Right lobe of liver (tissue), 6 donors: ENCODE measurements around the gene COL27A1. TPM values are rescaled to one million over a fixed set of nuclear protein-coding genes. Genes with fewer than 3 reads are reported as not detected.

Source experiments
- ATAC-seq, 4 donors: fragments of 200-7000 bp; cut with Tn5 transposase; one replicate each; pipeline ENCODE4 v1.9.1; 2020; ENCODE audit warnings: mild to moderate bottlenecking in 4 of 4, moderate library complexity in 4 of 4
- DNase-seq, 3 donors: peaks; one replicate each; pipeline ENCODE4 v3.0.0-alpha.2; 2020
- H3K27ac ChIP-seq, 3 donors: fragments of 200-600 bp; one replicate each; pipeline ENCODE4 v1.8.0; 2022
- H3K27me3 ChIP-seq, 2 donors: fragments of 200-600 bp; one replicate each; pipeline ENCODE4 v1.8.0; 2022
- H3K36me3 ChIP-seq, 4 donors: fragments of 200-600 bp; sonication (generic) in 1 of 4; one replicate each; pipeline versions ENCODE4 v1.5.1 to v1.8.0; 2017 to 2022; ENCODE audit warnings: control low read depth in 1 of 4
- H3K4me1 ChIP-seq, 4 donors: fragments of 200-600 bp; sonication (generic) in 1 of 4; one replicate each; pipeline versions ENCODE4 v1.5.1 to v1.8.0; 2017 to 2022; ENCODE audit warnings: control low read depth in 1 of 4
- H3K4me3 ChIP-seq, 3 donors: fragments of 200-600 bp; one replicate each; pipeline ENCODE4 v1.8.0; 2022
- H3K9me3 ChIP-seq, 4 donors: fragments of 200-600 bp; sonication (generic) in 1 of 4; one replicate each; pipeline versions ENCODE4 v1.5.1 to v1.8.0; 2017 to 2022; ENCODE audit warnings: control low read depth in 1 of 4
- POLR2A ChIP-seq: fragments of 450-650 bp; IDR thresholded peaks from one replicate; pipeline ENCODE4 v1.6.1; 2017; ENCODE audit warnings: antibody characterized with exemption, mild to moderate bottlenecking
- WGBS: methylation state at CpG from one replicate; pipeline ENCODE4 v1.1.6; 2018; ENCODE audit warnings: low coverage, low lambda C conversion rate; ENCODE audit not compliant: insufficient coverage; ENCODE audit errors: missing lambda C conversion rate; 5-methylcytosine and 5-hydroxymethylcytosine counted together
- intact Hi-C, 2 donors: fragments of 100-400 bp; cut with DNase I; formaldehyde crosslinking; loops; one replicate each; pipeline versions ENCODE4 v1.11.2 to v1.14.1; 2022
- total RNA-seq, 6 experiments: library from RNA; depleted of rRNA in 2 of 6; stranded (reverse); fragments of >200 nt in 2 of 6; fragmentation: NEBNext Ultra II Directional in 3 of 6; extraction: Animal tissue kit (Norgen Biotek cat#: 25700) in 3 of 6; gene quantifications; one replicate each; pipeline versions ENCODE4 v1.1.0 to v1.2.4, GENCODE V29; 2016 to 2023
- TF ChIP-seq, protein P1 (sequence below), 4 donors: fragments of 200-600 bp in 3 of 4; fragments of 450-650 bp in 1 of 4; IDR thresholded peaks; one replicate each; pipeline versions ENCODE4 v1.5.1 to v1.8.0; 2016 to 2022; ENCODE audit warnings: antibody characterized with exemption in 4 of 4, mild to moderate bottlenecking in 2 of 4
- donor health status: DM: no; HTN: yes; CAD: no.
- donor health status: DM: no; HTN: no; CAD: no.
- donor health status: DM: no; HTN: no; CAD: no.
- donor health status: DM: no; HTN: yes; CAD: no.
- donor health status: DM: no; HTN: yes; CAD: no.

Gene COL27A1
- total RNA-seq, 6 experiments from 2014 or later, result 11.8 to 51.9 (median 29.3) TPM

- 91% methylated on average over 8 of the region's 10 CpGs for WGBS
- intact Hi-C loops, result no loop called here
- no peaks in the 10 kb centered on the region for H3K27me3 ChIP-seq
These were observed 23.4 kb upstream of the COL27A1 start for GRCh38 chr9:114131808-114132549.

GRCh38 chr9:114132550-114132918, 22.8 kb upstream of the COL27A1 start:
- no peak for ATAC-seq
- Histone ChIP-seq H3K27ac (no peak overlapping the region), H3K27me3 (no peaks in the 10 kb centered on the region), H3K36me3 (no peaks in the 10 kb centered on the region), H3K9me3 (no peaks in the 10 kb centered on the region), H3K4me1 (peaks cover 0 to 24% (median 10%) of the 10 kb centered on the region in 4 donors), H3K4me3 (no peak overlapping the region)
- no peak for DNase-seq
- TF ChIP-seq POLR2A, result no peak
- TF ChIP-seq, protein P1, sequence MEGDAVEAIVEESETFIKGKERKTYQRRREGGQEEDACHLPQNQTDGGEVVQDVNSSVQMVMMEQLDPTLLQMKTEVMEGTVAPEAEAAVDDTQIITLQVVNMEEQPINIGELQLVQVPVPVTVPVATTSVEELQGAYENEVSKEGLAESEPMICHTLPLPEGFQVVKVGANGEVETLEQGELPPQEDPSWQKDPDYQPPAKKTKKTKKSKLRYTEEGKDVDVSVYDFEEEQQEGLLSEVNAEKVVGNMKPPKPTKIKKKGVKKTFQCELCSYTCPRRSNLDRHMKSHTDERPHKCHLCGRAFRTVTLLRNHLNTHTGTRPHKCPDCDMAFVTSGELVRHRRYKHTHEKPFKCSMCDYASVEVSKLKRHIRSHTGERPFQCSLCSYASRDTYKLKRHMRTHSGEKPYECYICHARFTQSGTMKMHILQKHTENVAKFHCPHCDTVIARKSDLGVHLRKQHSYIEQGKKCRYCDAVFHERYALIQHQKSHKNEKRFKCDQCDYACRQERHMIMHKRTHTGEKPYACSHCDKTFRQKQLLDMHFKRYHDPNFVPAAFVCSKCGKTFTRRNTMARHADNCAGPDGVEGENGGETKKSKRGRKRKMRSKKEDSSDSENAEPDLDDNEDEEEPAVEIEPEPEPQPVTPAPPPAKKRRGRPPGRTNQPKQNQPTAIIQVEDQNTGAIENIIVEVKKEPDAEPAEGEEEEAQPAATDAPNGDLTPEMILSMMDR (IDR thresholded peaks at IDR 0.05), result no peak
- 92% methylated on average over 3 of the region's 7 CpGs for WGBS
- intact Hi-C loops, result no loop called here

More at GRCh38 chr9:114131808-114132549, 23.4 kb upstream of the COL27A1 start:
- DNase-seq, result no peak
- H3K4me1 ChIP-seq, result peaks cover 0 to 24% (median 10%) of the 10 kb centered on the region in 4 donors
- no peaks in the 10 kb centered on the region for H3K36me3 ChIP-seq
- no peak overlapping the region for H3K4me3 ChIP-seq
- H3K27ac ChIP-seq, result no peak overlapping the region
- H3K9me3 ChIP-seq, result no peaks in the 10 kb centered on the region
- no peak for TF ChIP-seq POLR2A
- TF ChIP-seq, protein P1 (IDR thresholded peaks at IDR 0.05), result no peak
- no peak for ATAC-seq

GRCh38 chr9:114134827-114135396, 20.4 kb upstream of the COL27A1 start:
- H3K4me1 ChIP-seq, result peaks cover 0 to 18% (median 8%) of the 10 kb centered on the region in 4 donors
- intact Hi-C loops, result no loop called here
- TF ChIP-seq, protein P1 (IDR thresholded peaks at IDR 0.05), result no peak
- TF ChIP-seq POLR2A, result no peak
- no peaks in the 10 kb centered on the region for H3K9me3 ChIP-seq
- H3K27me3 ChIP-seq, result no peaks in the 10 kb centered on the region
- no peak overlapping the region for H3K4me3 ChIP-seq
- DNase-seq, result no peak
- H3K36me3 ChIP-seq, result no peaks in the 10 kb centered on the region
- no CpG with 5 or more reads among the region's 5 CpGs for WGBS
- no peak overlapping the region for H3K27ac ChIP-seq
- ATAC-seq, result no peak

DNA sequence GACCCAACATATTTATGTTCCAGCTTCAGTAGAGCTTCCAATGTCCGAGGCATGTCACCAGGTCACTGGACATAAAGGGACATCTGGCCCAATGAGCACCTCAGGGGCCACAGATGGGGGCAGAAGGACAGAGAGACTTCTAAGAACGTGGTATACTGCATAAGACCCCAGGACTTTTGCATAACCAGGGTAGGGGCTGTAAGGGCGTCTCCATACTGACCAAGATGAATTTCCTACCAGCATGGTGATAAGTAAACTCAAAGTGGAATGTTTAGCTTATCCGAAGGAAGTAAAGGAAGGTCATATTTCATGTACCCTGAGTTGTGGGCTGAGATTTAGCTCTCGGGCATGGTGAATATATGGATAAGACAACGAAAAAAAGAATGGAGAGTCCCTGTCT, 17.5 kb upstream of the COL27A1 start:
- 70% methylated on average over 5 of the region's 6 CpGs for WGBS
- Histone ChIP-seq H3K36me3 (no peaks in the 10 kb centered on the region), H3K27ac (no peak overlapping the region), H3K27me3 (no peaks in the 10 kb centered on the region), H3K4me3 (no peak overlapping the region), H3K4me1 (peaks cover 0 to 7% (median 0%) of the 10 kb centered on the region in 4 donors), H3K9me3 (no peaks in the 10 kb centered on the region)
- intact Hi-C loops, result no loop called here
- ATAC-seq (no peak), DNase-seq (no peak)
- TF ChIP-seq POLR2A, result no peak
- TF ChIP-seq, protein P1 (IDR thresholded peaks at IDR 0.05), result no peak
